ENCODE measurements around the gene CFAP99. TPM values are rescaled to one million over a fixed set of nuclear protein-coding genes. Genes with fewer than 3 reads are reported as not detected.

Gene CFAP99
- total and polyA plus RNA-seq, 8 donors, result 0.28 to 1.6 (median 0.70) TPM

- no peaks in the 10 kb centered on the region for H3K27me3 ChIP-seq
- no peaks in the 10 kb centered on the region for H3K9me3 ChIP-seq
- DNase-seq, result no peak
- intact Hi-C loops (cut with DNase I), result no loop called here
- no peak for ATAC-seq
- H3K4me1 ChIP-seq, result no peaks in the 10 kb centered on the region
- H3K27ac ChIP-seq, result no peak overlapping the region
- H3K36me3 ChIP-seq, result peaks cover 0 to 51% (median 15%) of the 10 kb centered on the region in 3 donors
- no peak overlapping the region for H3K4me3 ChIP-seq
- WGBS, 2 donors, result 88 to 90% methylated on average over 13 of the region's 13 CpGs
- TF ChIP-seq CTCF (IDR thresholded peaks at IDR 0.05), result no peak
- FAIRE-seq, result no peak
Measured at GRCh38 chr4:2510351-2511259, 91.8 kb downstream of the CFAP99 start.

GRCh38 chr4:2511645-2512131 lies 92.9 kb downstream of the CFAP99 start:
- H3K36me3 ChIP-seq, result peaks cover 0 to 56% (median 15%) of the 10 kb centered on the region in 3 donors
- H3K9me3 ChIP-seq, result no peaks in the 10 kb centered on the region
- FAIRE-seq (no peak), ATAC-seq (no peak), DNase-seq (no peak)
- TF ChIP-seq CTCF (IDR thresholded peaks at IDR 0.05), result no peak
- 75 to 83% methylated on average over 9 of the region's 9 CpGs for WGBS, 2 donors
- H3K4me1 ChIP-seq, result no peaks in the 10 kb centered on the region
- H3K27ac ChIP-seq, result no peak overlapping the region
- intact Hi-C loops (cut with DNase I), result no loop called here
- H3K27me3 ChIP-seq, result no peaks in the 10 kb centered on the region
- H3K4me3 ChIP-seq, result no peak overlapping the region

Other genes starting within 250 kb of the CFAP99 start
- gene HAUS3, start 176.8 kb upstream of the CFAP99 start, total RNA-seq, result 1 to 10 TPM; 4.1 to 7.9 (median 5.7) TPM
- 1 to 10 TPM; 8.5 to 9.6 TPM for gene HAUS3, start 176.8 kb upstream of the CFAP99 start, polyA plus RNA-seq
- gene POLN, start 176.8 kb upstream of the CFAP99 start, total RNA-seq, result 1 to 10 TPM in 5 of 6 donors, under 1 TPM in 1; 0.95 to 2.3 (median 1.9) TPM
- gene POLN, start 176.8 kb upstream of the CFAP99 start, polyA plus RNA-seq, result 1 to 10 TPM; 2.5 to 3.6 TPM
- gene MXD4, start 156.8 kb upstream of the CFAP99 start, total RNA-seq, result 10 to 100 TPM; 14.8 to 35.8 (median 24.7) TPM
- 10 to 100 TPM; 29.6 to 51.4 TPM for gene MXD4, start 156.8 kb upstream of the CFAP99 start, polyA plus RNA-seq
- gene ZFYVE28, start 310 bp upstream of the CFAP99 start, total RNA-seq, result 1 to 10 TPM; 3.8 to 7.5 (median 5.1) TPM
- gene ZFYVE28, start 310 bp upstream of the CFAP99 start, polyA plus RNA-seq, result 10 to 100 TPM; 12.1 to 13.4 TPM
- gene RNF4, start 50.2 kb downstream of the CFAP99 start, total RNA-seq, result 10 to 100 TPM; 17.8 to 30.3 (median 25.9) TPM
- gene RNF4, start 50.2 kb downstream of the CFAP99 start, polyA plus RNA-seq, result 10 to 100 TPM; 11.7 to 16.5 TPM
- gene FAM193A, start 117.7 kb downstream of the CFAP99 start, total RNA-seq, result 10 to 100 TPM; 10.1 to 17.0 (median 10.6) TPM
- 10 to 100 TPM; 10.4 to 15.5 TPM for gene FAM193A, start 117.7 kb downstream of the CFAP99 start, polyA plus RNA-seq

Data from pancreas (tissue), 10 donors.